GM10266 (cell line): ENCODE data around the gene CCNA2.

Source experiments
- DNase-seq: peaks from one replicate; pipeline ENCODE4 v3.0.0; 2012; ENCODE audit errors: extremely low spot score
- TF ChIP-seq, protein P1 (sequence below): IDR thresholded peaks from 2 replicates; pipeline ENCODE4 v1.5.1; 2012; ENCODE audit warnings: mild to moderate bottlenecking, low read depth; ENCODE audit not compliant: control insufficient read depth, insufficient read depth; ENCODE audit errors: missing control alignments

CCNA2 gene

DNA sequence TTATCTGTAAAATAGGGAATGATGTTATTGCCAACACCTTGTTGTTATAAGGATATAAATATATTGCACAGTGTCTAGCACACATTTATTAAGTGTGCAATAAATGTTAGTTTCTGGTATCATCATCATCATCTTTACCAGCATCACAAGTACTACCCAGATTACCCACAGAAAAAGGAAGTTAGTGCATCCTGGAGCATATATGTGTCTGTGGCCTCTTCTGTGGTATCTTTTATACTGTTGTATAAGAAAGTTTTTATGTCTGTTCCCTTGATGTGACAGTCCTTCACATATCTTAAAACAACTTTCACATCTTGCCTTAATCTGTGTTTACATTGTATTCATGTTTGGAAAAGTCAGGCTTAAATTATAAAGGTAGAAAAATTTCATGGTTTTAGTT, 12.6 kb downstream of the CCNA2 start:
- TF ChIP-seq, protein P1, sequence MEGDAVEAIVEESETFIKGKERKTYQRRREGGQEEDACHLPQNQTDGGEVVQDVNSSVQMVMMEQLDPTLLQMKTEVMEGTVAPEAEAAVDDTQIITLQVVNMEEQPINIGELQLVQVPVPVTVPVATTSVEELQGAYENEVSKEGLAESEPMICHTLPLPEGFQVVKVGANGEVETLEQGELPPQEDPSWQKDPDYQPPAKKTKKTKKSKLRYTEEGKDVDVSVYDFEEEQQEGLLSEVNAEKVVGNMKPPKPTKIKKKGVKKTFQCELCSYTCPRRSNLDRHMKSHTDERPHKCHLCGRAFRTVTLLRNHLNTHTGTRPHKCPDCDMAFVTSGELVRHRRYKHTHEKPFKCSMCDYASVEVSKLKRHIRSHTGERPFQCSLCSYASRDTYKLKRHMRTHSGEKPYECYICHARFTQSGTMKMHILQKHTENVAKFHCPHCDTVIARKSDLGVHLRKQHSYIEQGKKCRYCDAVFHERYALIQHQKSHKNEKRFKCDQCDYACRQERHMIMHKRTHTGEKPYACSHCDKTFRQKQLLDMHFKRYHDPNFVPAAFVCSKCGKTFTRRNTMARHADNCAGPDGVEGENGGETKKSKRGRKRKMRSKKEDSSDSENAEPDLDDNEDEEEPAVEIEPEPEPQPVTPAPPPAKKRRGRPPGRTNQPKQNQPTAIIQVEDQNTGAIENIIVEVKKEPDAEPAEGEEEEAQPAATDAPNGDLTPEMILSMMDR = no peak
- DNase-seq = no peak

DNA sequence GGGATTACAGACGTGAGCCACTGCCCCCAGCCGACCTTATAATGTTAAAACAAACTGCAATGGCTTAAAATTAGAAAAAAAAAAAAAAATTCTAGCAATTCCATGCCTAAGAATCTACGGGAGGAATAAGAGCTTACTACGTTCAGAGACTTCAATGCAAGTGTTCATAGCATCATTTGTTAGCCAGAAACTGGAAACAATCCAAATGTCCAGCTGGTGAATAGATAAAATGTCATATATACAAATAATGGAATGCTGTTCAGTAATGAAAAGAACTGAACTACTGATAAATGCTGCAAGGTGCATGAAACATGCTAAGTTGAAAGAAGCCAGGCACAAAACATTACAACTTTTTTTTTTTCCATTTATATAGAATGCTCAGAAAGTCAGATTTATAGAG, 17.3 kb downstream of the CCNA2 start:
- TF ChIP-seq, protein P1 = no peak

DNA sequence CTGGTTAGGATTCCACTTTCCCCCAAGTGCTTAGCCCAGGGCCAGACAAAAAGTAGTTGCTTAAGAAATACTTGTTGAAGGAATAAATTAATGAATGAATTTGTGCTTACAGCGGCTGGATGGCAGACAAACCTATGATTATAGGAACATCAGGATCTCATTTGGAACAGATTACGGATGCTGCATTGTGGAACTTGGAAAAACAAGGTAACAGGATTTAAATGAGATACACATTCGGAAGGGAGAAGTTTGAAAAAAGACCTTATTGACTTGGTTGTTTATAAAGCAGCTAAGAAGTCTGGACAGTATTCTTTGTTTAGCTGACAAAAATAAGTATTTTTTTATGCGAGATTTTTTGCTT, 22.0 kb downstream of the CCNA2 start:
- TF ChIP-seq, protein P1 = no peak
- DNase-seq = no peak

More for the DNA sequence above, 17.3 kb downstream of the CCNA2 start:
- DNase-seq = no peak

DNA sequence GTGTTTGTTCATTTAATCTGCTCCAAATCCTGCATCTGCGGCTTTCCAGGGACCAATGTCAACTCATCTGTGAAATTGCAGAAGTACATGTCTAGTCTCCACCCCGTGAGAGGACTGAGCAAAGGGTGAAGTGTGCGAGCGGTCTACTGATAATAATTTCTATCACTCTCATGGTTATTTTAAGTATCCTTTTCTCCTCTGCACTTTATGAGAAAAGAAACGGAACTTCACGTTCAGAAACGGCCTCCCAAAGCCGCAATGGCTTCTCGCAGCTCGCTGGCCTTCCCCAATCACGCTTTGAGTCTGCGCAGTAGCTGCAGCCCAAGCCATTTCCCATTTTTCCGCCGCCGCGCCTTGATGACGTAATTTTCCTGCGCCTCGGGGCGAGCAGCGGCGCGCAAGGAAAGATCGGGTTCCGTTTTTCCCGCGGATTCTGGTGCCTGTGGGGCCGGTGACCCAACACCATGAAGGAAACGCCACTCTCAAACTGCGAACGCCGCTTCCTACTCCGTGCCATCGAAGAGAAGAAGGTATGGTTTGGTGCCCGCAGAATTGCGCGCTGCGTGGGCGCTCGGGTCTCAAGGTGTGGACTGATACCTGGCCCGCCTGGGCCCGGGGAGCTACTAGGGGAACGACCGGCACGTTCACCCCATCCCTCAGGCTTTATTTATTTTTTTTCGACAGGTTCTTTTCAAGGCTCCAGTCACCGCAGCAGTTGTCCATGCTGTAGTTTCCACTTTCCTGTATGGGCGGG, 22.5 kb downstream of the CCNA2 start, which contains the start of gene EXOSC9:
Gene EXOSC9 (plus strand): TSS at position 363 of the 754 bp plus-strand sequence. CDS start 102 bp downstream, at position 465.
- peak; percentile 76 for DNase-seq
- TF ChIP-seq, protein P1 = no peak

DNA sequence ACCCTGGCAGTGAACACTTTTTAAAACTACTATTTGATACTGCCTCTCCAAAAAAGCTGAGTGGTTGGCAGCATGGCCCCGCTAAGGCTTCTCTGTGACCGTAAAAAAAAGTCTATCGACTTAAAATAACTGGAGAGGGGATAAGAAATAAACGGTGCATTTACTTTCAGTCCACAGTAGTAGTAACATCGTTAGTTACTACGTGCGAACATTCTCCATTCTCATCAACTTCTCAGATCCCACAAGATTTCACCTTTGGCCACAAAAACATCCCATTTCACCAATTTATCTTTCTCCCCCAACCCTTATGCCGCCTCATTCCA, 23.1 kb downstream of the CCNA2 start:
- TF ChIP-seq, protein P1 = no peak
- no peak for DNase-seq

DNA sequence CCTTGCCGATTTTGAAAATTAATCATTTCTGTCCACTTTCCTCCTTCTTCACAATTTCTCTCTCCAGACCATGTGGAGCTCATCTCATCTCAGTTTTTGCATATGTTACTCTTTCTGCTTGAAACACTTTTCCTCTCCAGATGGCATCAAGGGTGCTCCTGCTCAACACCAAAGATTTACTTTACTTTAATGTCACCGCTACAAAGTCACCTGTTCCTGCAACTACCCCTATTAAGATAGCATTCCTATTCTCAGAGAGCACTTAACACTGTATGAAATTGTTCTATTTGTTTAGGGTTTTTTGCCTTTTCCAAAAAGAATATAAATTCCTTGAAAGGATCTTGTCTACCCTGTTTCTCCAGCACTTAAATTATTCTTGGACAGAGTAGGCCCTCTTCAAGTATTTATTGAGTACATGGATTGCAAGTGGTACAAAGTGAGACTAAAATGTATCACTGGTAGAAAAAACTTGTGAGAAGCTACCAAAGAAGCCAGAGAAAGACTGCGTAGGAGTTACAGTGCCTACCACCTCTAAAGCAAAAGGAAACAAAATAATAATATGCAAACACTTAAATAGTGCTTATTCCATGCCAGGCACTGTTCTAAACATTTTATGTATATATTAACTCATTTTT, 23.7 kb downstream of the CCNA2 start:
- DNase-seq = no peak
- TF ChIP-seq, protein P1 = no peak

DNA sequence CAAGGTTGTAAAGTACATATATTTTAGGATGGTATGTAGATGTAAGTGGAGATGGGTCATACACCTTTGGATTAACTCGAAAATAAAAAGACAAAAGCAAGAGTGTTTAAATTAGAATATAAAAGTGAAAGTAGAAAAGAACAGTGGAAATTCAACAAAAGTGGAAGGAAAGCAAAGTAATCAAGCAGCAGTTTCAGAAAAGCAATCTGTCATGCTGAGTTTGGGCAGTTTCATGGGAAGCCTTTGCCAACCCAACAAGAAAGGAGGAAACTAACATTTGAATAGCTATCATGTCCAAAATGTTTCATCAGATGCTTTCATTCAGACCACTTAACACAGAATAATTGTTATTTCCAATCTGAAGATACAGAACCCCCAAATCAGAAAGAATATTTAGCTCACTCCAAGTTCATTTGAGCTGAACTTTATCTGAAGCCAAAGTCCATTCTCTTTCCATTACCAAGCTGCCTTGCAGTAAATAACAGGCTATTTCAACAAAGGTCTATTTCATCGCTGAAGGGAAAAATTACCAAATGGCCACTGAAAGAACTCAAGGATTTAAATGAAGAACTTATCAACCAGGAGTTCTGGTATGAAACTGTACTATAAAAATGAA, 24.4 kb downstream of the CCNA2 start:
- no peak for DNase-seq
- TF ChIP-seq, protein P1 = no peak
